ENCODE data around the gene SPDEF. TPM values are rescaled to one million over a fixed set of nuclear protein-coding genes. Genes with fewer than 3 reads are reported as not detected.

The SPDEF gene
- total and polyA plus RNA-seq, 2 of the 13 experiments (the other 11 are each of a cell fraction or from before 2014, with no cell fraction given): not detected

GRCh38 chr6:34540841-34541240 lies 15.3 kb downstream of the SPDEF start:
- Histone ChIP-seq H3K27me3 (ENCODE audit: control insufficient read depth in 1 of 2, insufficient read depth in 2 of 2, low read length in 2 of 2) (peaks cover 20 to 67% of the 10 kb centered on the region in 2 experiments), H3K9me3 (ENCODE audit: low read length) (no peaks in the 10 kb centered on the region), H3K79me2 (ENCODE audit: insufficient read depth, low read length) (no peaks in the 10 kb centered on the region), H3K4me2 (ENCODE audit: low read depth, low read length) (no peak overlapping the region), H3K4me1 (ENCODE audit: insufficient read depth, low read length) (peaks cover 9% of the 10 kb centered on the region; the same call in 1 of the 2 replicates), H3K4me3 (replicated peaks in 1 of 3; ENCODE audit: insufficient read depth in 1 of 3, low read depth in 2 of 3, low read length in 3 of 3) (no peak overlapping the region), H4K20me1 (ENCODE audit: insufficient read depth, low read length) (no peaks in the 10 kb centered on the region; the same call in 1 of the 2 replicates), H3K36me3 (replicated peaks in 1 of 2; ENCODE audit: control insufficient read depth in 1 of 2, insufficient read depth in 2 of 2, low read length in 2 of 2) (no peaks in the 10 kb centered on the region), H3K9ac (ENCODE audit: insufficient read depth, low read depth, low read length) (no peak overlapping the region), H3K27ac (ENCODE audit: extremely low read length, insufficient read depth, low read length) (no peak overlapping the region), H2AFZ (ENCODE audit: low read length) (no peak overlapping the region)
- 59% methylated on average over 7 of the region's 8 CpGs for WGBS (ENCODE audit: low lambda C conversion rate)
- ChIA-PET POLR2A (no interaction called here), CTCF (ENCODE audit: low intra/inter-chr PET ratio, low total read pairs) (no interaction called here)
- in situ Hi-C loops (cut with HindIII; ENCODE audit: extremely low pct_ligation_motif_present, low pct_unique_long_range_greater_than_20kb): no loop called here
- no peak for FAIRE-seq
- no TSS peak for BruUV-seq (replicated peaks)
- DNase-seq (ENCODE audit: low spot score): no peak
- intact Hi-C loops (cut with micrococcal nuclease; ENCODE audit: unreplicated experiment): no loop called here
- ATAC-seq: no peak
- TF ChIP-seq SCMH1 (CRISPR knock-in tag; IDR thresholded peaks at IDR 0.05; ENCODE audit: borderline replicate concordance): no peak
- TF ChIP-seq THYN1 (CRISPR knock-in tag; IDR thresholded peaks at IDR 0.05; ENCODE audit: borderline replicate concordance, low read depth): no peak
- no peak for TF ChIP-seq ZKSCAN5 (CRISPR knock-in tag; IDR thresholded peaks at IDR 0.05)
- TF ChIP-seq HNF4G (IDR thresholded peaks at IDR 0.05; ENCODE audit: borderline replicate concordance, low read depth, low read length): no peak
- no peak for TF ChIP-seq HNF4G (CRISPR knock-in tag; IDR thresholded peaks at IDR 0.05; ENCODE audit: borderline replicate concordance, low read depth)
- no peak for TF ChIP-seq PCBP2 (optimal IDR thresholded peaks at IDR 0.05; ENCODE audit: low read depth, low read length, poor library complexity, severe bottlenecking)
- TF ChIP-seq ZNF121 (CRISPR knock-in tag; IDR thresholded peaks at IDR 0.05): no peak
- no peak for TF ChIP-seq ZNF136 (CRISPR knock-in tag; IDR thresholded peaks at IDR 0.05; ENCODE audit: low read depth)
- no peak for TF ChIP-seq GATA4 (IDR thresholded peaks at IDR 0.05; ENCODE audit: borderline replicate concordance, low read depth)
- no peak for TF ChIP-seq ZSCAN29 (CRISPR knock-in tag; conservative IDR thresholded peaks at IDR 0.05)
- no peak for TF ChIP-seq FOSL1 (CRISPR knock-in tag; IDR thresholded peaks at IDR 0.05; ENCODE audit: borderline replicate concordance)
- no peak for TF ChIP-seq HES4 (CRISPR knock-in tag; IDR thresholded peaks at IDR 0.05; ENCODE audit: borderline replicate concordance)
- no peak for TF ChIP-seq CSRNP1 (CRISPR knock-in tag; IDR thresholded peaks at IDR 0.05)
- TF ChIP-seq ZNF672 (CRISPR knock-in tag; IDR thresholded peaks at IDR 0.05): no peak
- no peak for TF ChIP-seq TEAD3 (CRISPR knock-in tag; optimal IDR thresholded peaks at IDR 0.05; ENCODE audit: borderline replicate concordance)
- TF ChIP-seq TGIF2 (CRISPR knock-in tag; IDR thresholded peaks at IDR 0.05): no peak

All from HepG2 (cell line).